ENCODE measurements around the gene RFC2. TPM values are rescaled to one million over a fixed set of nuclear protein-coding genes. Genes with fewer than 3 reads are reported as not detected.

RFC2 gene
- polyA plus RNA-seq, 1 experiment, result 11.3 TPM

GRCh38 chr7:74290981-74291441 lies 36.8 kb upstream of the RFC2 start:
- Histone ChIP-seq H3K27me3 (ENCODE audit: control insufficient read depth, insufficient read depth, low read length) (no peaks in the 10 kb centered on the region), H3K9me3 (ENCODE audit: control insufficient read depth, insufficient read depth, low read length) (no peaks in the 10 kb centered on the region; the same call in 1 of the 2 replicates), H3K4me3 (ENCODE audit: low read depth, low read length) (peak overlapping the region; percentile 87), H3K27ac (ENCODE audit: low read depth, low read length) (no peak overlapping the region)
- no peak for TF ChIP-seq CTCF (IDR thresholded peaks at IDR 0.05; ENCODE audit: low read depth, low read length)
- no peak for DNase-seq (ENCODE audit: low read depth, low spot score)
- ChIA-PET POLR2A (no interaction called here), CTCF (interaction anchor here (1.5 kb wide), 1 partner anchor 110 kb away, joined by 6 read pairs; no protein-coding TSS in a partner anchor)

DNA sequence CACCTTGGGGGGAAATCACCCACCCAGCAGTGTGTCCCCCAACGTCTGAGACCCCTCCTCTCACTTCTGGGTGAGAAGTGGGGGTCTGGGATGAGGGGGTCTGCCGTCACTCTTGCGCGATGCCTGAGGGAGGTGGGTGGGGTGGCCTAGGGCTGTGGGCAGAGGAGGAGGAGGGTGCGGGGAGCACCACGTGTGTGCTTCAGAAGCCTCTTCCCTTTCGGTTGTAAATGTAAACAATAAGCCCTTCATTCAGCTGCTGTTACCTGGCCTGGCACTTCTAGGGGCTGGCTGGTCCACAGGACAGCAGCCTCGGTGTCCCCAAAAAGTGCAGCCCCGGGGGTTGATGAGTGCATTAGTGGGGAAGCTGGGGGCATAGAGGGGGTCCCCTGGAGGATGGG lies 36.4 kb upstream of the RFC2 start:
- CTCF ChIA-PET, result interaction anchor here (1.5 kb wide), 1 partner anchor 110 kb away, joined by 6 read pairs; no protein-coding TSS in a partner anchor
- Histone ChIP-seq H3K9me3 (ENCODE audit: control insufficient read depth, insufficient read depth, low read length) (no peaks in the 10 kb centered on the region; the same call in 1 of the 2 replicates), H3K27ac (ENCODE audit: low read depth, low read length) (no peak overlapping the region), H3K4me3 (ENCODE audit: low read depth, low read length) (peak overlapping the region; percentile 87), H3K27me3 (ENCODE audit: control insufficient read depth, insufficient read depth, low read length) (no peaks in the 10 kb centered on the region)
- POLR2A ChIA-PET, result interaction anchor here (1.0 to 3.1 kb wide), 2 partner anchors 11 to 79 kb away, joined by 3 to 31 read pairs; no protein-coding TSS in a partner anchor
- no peak for TF ChIP-seq CTCF (IDR thresholded peaks at IDR 0.05; ENCODE audit: low read depth, low read length)
- DNase-seq (ENCODE audit: low read depth, low spot score), result no peak

- no peaks in the 10 kb centered on the region; the same call in 1 of the 2 replicates for H3K9me3 ChIP-seq (ENCODE audit: control insufficient read depth, insufficient read depth, low read length)
- DNase-seq (ENCODE audit: low read depth, low spot score), result no peak
- POLR2A ChIA-PET, result interaction anchor here (1.0 to 3.1 kb wide), 3 partner anchors 10 to 79 kb away, joined by 3 to 31 read pairs (median 4); partner anchors contain the start of gene RFC2
- peak overlapping the region; percentile 87 for H3K4me3 ChIP-seq (ENCODE audit: low read depth, low read length)
- no peak for TF ChIP-seq CTCF (IDR thresholded peaks at IDR 0.05; ENCODE audit: low read depth, low read length)
- no peak overlapping the region for H3K27ac ChIP-seq (ENCODE audit: low read depth, low read length)
- CTCF ChIA-PET, result interaction anchor here (1.5 kb wide), 1 partner anchor 111 kb away, joined by 6 read pairs; no protein-coding TSS in a partner anchor
- no peaks in the 10 kb centered on the region for H3K27me3 ChIP-seq (ENCODE audit: control insufficient read depth, insufficient read depth, low read length)
Measured at GRCh38 chr7:74289659-74290552, 35.7 kb upstream of the RFC2 start.

- TF ChIP-seq CTCF (IDR thresholded peaks at IDR 0.05; ENCODE audit: low read depth, low read length), result no peak
- ChIA-PET CTCF (interaction anchor here (0.8 kb wide), 1 partner anchor 19 kb away, joined by 3 read pairs; no protein-coding TSS in a partner anchor), POLR2A (interaction anchor here (0.7 to 3.1 kb wide), 5 partner anchors 9 to 35 kb away, joined by 3 to 31 read pairs (median 11); partner anchors contain the start of gene RFC2)
- H3K27ac ChIP-seq (ENCODE audit: low read depth, low read length), result peak within 1 kb of the TSS; percentile 39
- no peak for DNase-seq (ENCODE audit: low read depth, low spot score)
- peak within 1 kb of the TSS; percentile 87 for H3K4me3 ChIP-seq (ENCODE audit: low read depth, low read length)
- no peaks in the 10 kb centered on the region; the same call in 1 of the 2 replicates for H3K9me3 ChIP-seq (ENCODE audit: control insufficient read depth, insufficient read depth, low read length)
- no peaks in the 10 kb centered on the region for H3K27me3 ChIP-seq (ENCODE audit: control insufficient read depth, insufficient read depth, low read length)
Measured at GRCh38 chr7:74289018-74289658, 34.9 kb upstream of the RFC2 start, which contains the start of gene CLIP2. Gene CLIP2 (plus strand): TSS chr7:74289407. CDS start chr7:74317547, 28,140 bp downstream.
